Activated CD8-positive, alpha-beta memory T cell treated with anti-CD3 and anti-CD28 coated beads for 24 hours (primary cell): ENCODE results near the gene LYPLA2.
"Not testable (repeated sequence)": the region's sequence is repeated elsewhere in the genome, so short reads cannot be mapped to it uniquely, and the experiment has no call there.

Experiments
- DNase-seq: peaks from one replicate; pipeline ENCODE4 v3.0.0-alpha.2; 2020

The LYPLA2 gene

GRCh38 chr1:23779826-23780371 is 11.0 kb upstream of the LYPLA2 start:
- DNase-seq = no peak

GRCh38 chr1:23783141-23783540 is 7.8 kb upstream of the LYPLA2 start:
- DNase-seq = not testable (repeated sequence)

GRCh38 chr1:23784846-23785245 is 6.1 kb upstream of the LYPLA2 start:
- no peak for DNase-seq

- DNase-seq = no peak
These were observed 3.2 kb upstream of the LYPLA2 start for GRCh38 chr1:23787701-23788100.

- no peak for DNase-seq
These were observed 2.2 kb upstream of the LYPLA2 start for GRCh38 chr1:23788695-23789094.

- peak; percentile 70 for DNase-seq
These were observed 637 bp downstream of the LYPLA2 start for GRCh38 chr1:23791516-23792047.

GRCh38 chr1:23792151-23792945 is 1.4 kb downstream of the LYPLA2 start:
- no peak for DNase-seq

- DNase-seq = peak; percentile 62
These were observed 2.3 kb downstream of the LYPLA2 start for GRCh38 chr1:23793018-23793781.

- DNase-seq = no peak
These were observed 3.2 kb downstream of the LYPLA2 start for GRCh38 chr1:23793861-23794731.

GRCh38 chr1:23794732-23795182 is 3.8 kb downstream of the LYPLA2 start:
- not testable (repeated sequence) for DNase-seq

- DNase-seq = no peak
These were observed 4.9 kb downstream of the LYPLA2 start for GRCh38 chr1:23795676-23796465.

- no peak for DNase-seq
These were observed 5.7 kb downstream of the LYPLA2 start for GRCh38 chr1:23796466-23797271.

- DNase-seq = no peak
These were observed 6.8 kb downstream of the LYPLA2 start for GRCh38 chr1:23797478-23798448.

- DNase-seq = no peak
These were observed 7.8 kb downstream of the LYPLA2 start for GRCh38 chr1:23798662-23799142.

- DNase-seq = no peak
These were observed 8.3 kb downstream of the LYPLA2 start for GRCh38 chr1:23799255-23799569.

- peak; percentile 72 for DNase-seq
These were observed 8.8 kb downstream of the LYPLA2 start for GRCh38 chr1:23799570-23800399.

- DNase-seq = peak; percentile 99
These were observed 9.7 kb downstream of the LYPLA2 start, which contains the start of gene GALE for GRCh38 chr1:23800400-23801337. Gene GALE (minus strand): TSS chr1:23800754. CDS start chr1:23799007, 1,747 bp downstream.
